Measurements from ENCODE around the gene AP2A2.

The AP2A2 gene

DNA sequence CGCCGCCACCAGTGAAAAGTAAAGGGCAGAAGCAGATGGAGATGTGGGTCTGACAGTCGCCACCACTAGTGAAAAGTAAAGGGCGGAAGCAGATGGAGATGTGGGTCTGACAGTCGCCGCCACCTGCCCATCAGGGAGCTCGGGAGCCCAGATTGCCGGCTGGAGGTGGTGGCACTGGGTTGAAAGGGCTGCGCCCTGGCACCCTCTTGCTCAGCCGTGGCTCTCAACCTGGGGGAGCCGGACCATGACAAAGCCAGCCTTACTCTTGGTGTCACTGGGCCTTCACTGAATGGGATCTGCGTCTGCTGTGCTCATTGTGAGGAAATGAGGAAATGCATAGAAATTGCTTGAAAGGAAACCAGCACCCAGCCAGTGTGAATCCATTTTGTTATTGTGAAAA lies 36.3 kb downstream of the AP2A2 start:
- H3F3A ChIP-seq (ENCODE audit: control insufficient read depth, insufficient read depth), result no peaks in the 10 kb centered on the region
- H3K36me3 ChIP-seq (ENCODE audit: control insufficient read depth, low read length), result peaks cover 6% of the 10 kb centered on the region; the same call in 1 of the 2 replicates
- peaks cover 9% of the 10 kb centered on the region for H3K79me2 ChIP-seq (ENCODE audit: control insufficient read depth, low read length)
- TF ChIP-seq EZH2phosphoT487 (IDR thresholded peaks at IDR 0.05; ENCODE audit: borderline replicate concordance, low read length), result no peak
- TF ChIP-seq CTCF (IDR thresholded peaks at IDR 0.05; ENCODE audit: low read depth, low read length, poor library complexity, severe bottlenecking), result no peak
- H3K27ac ChIP-seq (ENCODE audit: low read depth, low read length), result no peak overlapping the region
- no peaks in the 10 kb centered on the region for H3K9me3 ChIP-seq (ENCODE audit: control insufficient read depth, insufficient read depth, low read length)
- no peak overlapping the region for H3K4me2 ChIP-seq (ENCODE audit: low read length)
- H3K9me2 ChIP-seq (replicated peaks; ENCODE audit: control insufficient read depth, low read length), result no peaks in the 10 kb centered on the region
- no peaks in the 10 kb centered on the region for H4K20me1 ChIP-seq (ENCODE audit: control insufficient read depth, insufficient read depth, low read depth, low read length)
- H3K27me3 ChIP-seq (ENCODE audit: control insufficient read depth, low read length), result no peaks in the 10 kb centered on the region
- H3K4me3 ChIP-seq (ENCODE audit: low read length), result no peak overlapping the region
- H3K4me1 ChIP-seq (ENCODE audit: control insufficient read depth, low read length), result no peaks in the 10 kb centered on the region

DNA sequence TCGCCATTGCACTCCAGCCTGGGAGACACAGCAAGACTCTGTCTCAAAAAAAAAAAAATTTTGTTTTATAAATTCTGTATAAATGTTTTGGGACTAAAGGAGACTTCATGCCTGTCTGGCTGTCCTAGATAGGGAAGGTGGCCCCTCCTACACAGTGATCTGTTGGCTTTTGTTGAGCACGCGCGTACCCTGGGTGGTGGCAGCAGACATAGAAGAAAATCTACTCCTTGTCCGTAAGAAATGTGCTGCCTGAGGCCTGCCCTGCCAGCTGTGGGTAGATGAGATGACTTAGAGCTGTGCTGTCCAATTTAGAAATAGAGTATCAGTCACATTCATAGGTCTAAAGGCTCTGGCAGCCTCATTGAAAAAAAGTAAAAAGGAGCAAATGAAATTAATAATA lies 37.0 kb downstream of the AP2A2 start:
- peaks cover 6% of the 10 kb centered on the region; the same call in 1 of the 2 replicates for H3K36me3 ChIP-seq (ENCODE audit: control insufficient read depth, low read length)
- TF ChIP-seq CTCF (IDR thresholded peaks at IDR 0.05; ENCODE audit: low read depth, low read length, poor library complexity, severe bottlenecking) (no peak), EZH2phosphoT487 (IDR thresholded peaks at IDR 0.05; ENCODE audit: borderline replicate concordance, low read length) (no peak)
- H3F3A ChIP-seq (ENCODE audit: control insufficient read depth, insufficient read depth), result no peaks in the 10 kb centered on the region
- H4K20me1 ChIP-seq (ENCODE audit: control insufficient read depth, insufficient read depth, low read depth, low read length), result no peaks in the 10 kb centered on the region
- H3K79me2 ChIP-seq (ENCODE audit: control insufficient read depth, low read length), result peaks cover 8% of the 10 kb centered on the region
- no peaks in the 10 kb centered on the region for H3K4me1 ChIP-seq (ENCODE audit: control insufficient read depth, low read length)
- H3K4me3 ChIP-seq (ENCODE audit: low read length), result no peak overlapping the region
- no peak overlapping the region for H3K4me2 ChIP-seq (ENCODE audit: low read length)
- no peak overlapping the region for H3K27ac ChIP-seq (ENCODE audit: low read depth, low read length)
- no peaks in the 10 kb centered on the region for H3K27me3 ChIP-seq (ENCODE audit: control insufficient read depth, low read length)
- no peaks in the 10 kb centered on the region for H3K9me3 ChIP-seq (ENCODE audit: control insufficient read depth, insufficient read depth, low read length)
- no peaks in the 10 kb centered on the region for H3K9me2 ChIP-seq (replicated peaks; ENCODE audit: control insufficient read depth, low read length)

GRCh38 chr11:963852-964251 lies 38.2 kb downstream of the AP2A2 start:
- no peaks in the 10 kb centered on the region for H3K9me2 ChIP-seq (replicated peaks; ENCODE audit: control insufficient read depth, low read length)

More at GRCh38 chr11:963852-964251, 38.2 kb downstream of the AP2A2 start:
- no peaks in the 10 kb centered on the region for H3F3A ChIP-seq (ENCODE audit: control insufficient read depth, insufficient read depth)
- H4K20me1 ChIP-seq (ENCODE audit: control insufficient read depth, insufficient read depth, low read depth, low read length), result no peaks in the 10 kb centered on the region
- no peak overlapping the region for H3K4me3 ChIP-seq (ENCODE audit: low read length)
- H3K36me3 ChIP-seq (ENCODE audit: control insufficient read depth, low read length), result peaks cover 6% of the 10 kb centered on the region; the same call in 1 of the 2 replicates
- TF ChIP-seq CTCF (IDR thresholded peaks at IDR 0.05; ENCODE audit: low read depth, low read length, poor library complexity, severe bottlenecking), result no peak
- no peak for TF ChIP-seq EZH2phosphoT487 (IDR thresholded peaks at IDR 0.05; ENCODE audit: borderline replicate concordance, low read length)
- peaks cover 3% of the 10 kb centered on the region; the same call in 1 of the 2 replicates for H3K79me2 ChIP-seq (ENCODE audit: control insufficient read depth, low read length)
- H3K27me3 ChIP-seq (ENCODE audit: control insufficient read depth, low read length), result no peaks in the 10 kb centered on the region
- no peak overlapping the region for H3K27ac ChIP-seq (ENCODE audit: low read depth, low read length)
- no peaks in the 10 kb centered on the region for H3K9me3 ChIP-seq (ENCODE audit: control insufficient read depth, insufficient read depth, low read length)
- no peak overlapping the region for H3K4me2 ChIP-seq (ENCODE audit: low read length)
- no peaks in the 10 kb centered on the region for H3K4me1 ChIP-seq (ENCODE audit: control insufficient read depth, low read length)
